Motor neuron (in vitro differentiated cells): ENCODE data around the gene KRTAP4-5. TPM values are rescaled to one million over a fixed set of nuclear protein-coding genes. Genes with fewer than 3 reads are reported as not detected.
"Not testable (repeated sequence)": the region's sequence is repeated elsewhere in the genome, so short reads cannot be mapped to it uniquely, and the experiment has no call there.

ENCODE experiments used
- ATAC-seq, 8 experiments: fragments of 200-7000 bp; cut with Tn5 transposase; replicated peaks in 6 of 8; 2 replicates each; pipeline ENCODE4 v1.8.0; 2021; ENCODE audit warnings: mild to moderate bottlenecking in 8 of 8, moderate library complexity in 8 of 8
- H3K27ac ChIP-seq, 2 donors: fragments of 250-450 bp; sonication (Bioruptor Pico); 2 replicates each; pipeline ENCODE4 v1.9.0; 2021; ENCODE audit warnings: antibody characterized with exemption in 2 of 2, mild to moderate bottlenecking in 2 of 2, moderate library complexity in 1 of 2
- H3K4me1 ChIP-seq, 2 donors: fragments of 250-450 bp; sonication (Bioruptor Pico); replicated peaks in 1 of 2; 2 replicates each; pipeline ENCODE4 v1.6.1; 2021; ENCODE audit warnings: antibody characterized with exemption in 2 of 2, mild to moderate bottlenecking in 2 of 2, moderate library complexity in 1 of 2
- H3K4me3 ChIP-seq, 5 donors: fragments of 250-450 bp; sonication (Bioruptor Pico); 2 replicates each; pipeline ENCODE4 v1.9.0; 2021; ENCODE audit warnings: antibody characterized with exemption in 5 of 5, mild to moderate bottlenecking in 5 of 5, moderate library complexity in 4 of 5
- whole genome bisulfite sequencing, 10 experiments: fragments of 450-650 bp; shearing (Covaris generic); methylation state at CpG; one replicate each; pipeline ENCODE4 v1.0.0; 2022; 5-methylcytosine and 5-hydroxymethylcytosine counted together
- in situ Hi-C, 9 experiments: fragments of 400-800 bp; cut with MboI; loops; one replicate each; pipeline ENCODE4 v1.15.0; 2021; ENCODE audit warnings: low sequenced_read_pairs in 9 of 9, low pct_unique_long_range_greater_than_20kb in 2 of 9; ENCODE audit not compliant: unreplicated experiment in 9 of 9
- total RNA-seq, 8 experiments: library from RNA; unstranded; fragments of 300-600 nt; gene quantifications; 2 replicates each; pipeline versions ENCODE4 v1.2.3 to v1.2.4, GENCODE V29; 2022

The KRTAP4-5 gene
- total RNA-seq, 8 experiments from 2014 or later, result not detected

- ATAC-seq, result peak in 1 of 8 experiments; percentile 48
- no peak within 1 kb of the TSS for H3K4me3 ChIP-seq
- in situ Hi-C loops, result no loop called here
- no peaks in the 10 kb centered on the region for H3K4me1 ChIP-seq
- 0 to 100% (median 64%) methylated on average over 1 to 4 of the region's 6 CpGs; no CpG with 5 or more reads in 2 of the 10 experiments for WGBS, 10 experiments
- H3K27ac ChIP-seq, result no peak within 1 kb of the TSS
These were observed 9.1 kb downstream of the KRTAP4-5 start, which contains the start of gene KRTAP4-6 for GRCh38 chr17:41140360-41141131. Gene KRTAP4-6 (minus strand): TSS chr17:41140544. CDS start chr17:41140487, 57 bp downstream.

- in situ Hi-C loops, ATAC-seq, H3K4me3 ChIP-seq, H3K4me1 ChIP-seq, H3K27ac ChIP-seq: not testable (repeated sequence)
- 80 to 100% (median 88%) methylated on average over 1 to 5 of the region's 12 CpGs; no CpG with 5 or more reads in 4 of the 10 experiments for WGBS, 10 experiments
These were observed 9.8 kb downstream of the KRTAP4-5 start for GRCh38 chr17:41139865-41140264.

- no peak for ATAC-seq
These were observed 15.5 kb downstream of the KRTAP4-5 start for GRCh38 chr17:41133880-41134735.

GRCh38 chr17:41131979-41132378, 17.6 kb downstream of the KRTAP4-5 start:
- Histone ChIP-seq H3K4me3 (no peak overlapping the region), H3K4me1 (no peaks in the 10 kb centered on the region), H3K27ac (no peak overlapping the region)
- WGBS, 10 experiments, result 43 to 93% (median 80%) methylated on average over 2 to 3 of the region's 3 CpGs; no CpG with 5 or more reads in 3 of the 10 experiments
- ATAC-seq, result no peak
- in situ Hi-C loops, result no loop called here

More at GRCh38 chr17:41133880-41134735, 15.5 kb downstream of the KRTAP4-5 start:
- no peaks in the 10 kb centered on the region for H3K4me1 ChIP-seq
- H3K4me3 ChIP-seq, result no peak overlapping the region
- in situ Hi-C loops, result no loop called here
- no peak overlapping the region for H3K27ac ChIP-seq
- WGBS, 10 experiments, result 17 to 100% (median 81%) methylated on average over 1 to 2 of the region's 2 CpGs; no CpG with 5 or more reads in 1 of the 10 experiments

- WGBS, 10 experiments, result 77 to 100% (median 90%) methylated on average over 1 of the region's 1 CpG; no CpG with 5 or more reads in 2 of the 10 experiments
- no peak overlapping the region for H3K27ac ChIP-seq
- no peak overlapping the region for H3K4me3 ChIP-seq
- in situ Hi-C loops, result no loop called here
- no peaks in the 10 kb centered on the region for H3K4me1 ChIP-seq
- ATAC-seq, result no peak
These were observed 22.3 kb downstream of the KRTAP4-5 start for GRCh38 chr17:41127371-41127770.

GRCh38 chr17:41126412-41126811, 23.2 kb downstream of the KRTAP4-5 start:
- no peak overlapping the region for H3K27ac ChIP-seq
- in situ Hi-C loops, result no loop called here
- H3K4me1 ChIP-seq, result no peaks in the 10 kb centered on the region
- no peak overlapping the region for H3K4me3 ChIP-seq
- no peak for ATAC-seq
- WGBS, 10 experiments, result 55 to 92% (median 78%) methylated on average over 1 to 3 of the region's 3 CpGs

- ATAC-seq, result no peak
- in situ Hi-C loops, result no loop called here
- Histone ChIP-seq H3K4me3 (no peak overlapping the region), H3K4me1 (no peaks in the 10 kb centered on the region), H3K27ac (no peak overlapping the region)
- 70 to 100% (median 83%) methylated on average over 2 of the region's 2 CpGs; no CpG with 5 or more reads in 3 of the 10 experiments for WGBS, 10 experiments
These were observed 24.6 kb downstream of the KRTAP4-5 start for GRCh38 chr17:41125064-41125463.

- H3K27ac ChIP-seq, H3K4me3 ChIP-seq, ATAC-seq, H3K4me1 ChIP-seq, in situ Hi-C loops: not testable (repeated sequence)
- 65 to 100% (median 83%) methylated on average over 1 to 2 of the region's 3 CpGs; no CpG with 5 or more reads in 5 of the 10 experiments for WGBS, 10 experiments
These were observed 25.6 kb downstream of the KRTAP4-5 start, which contains the start of gene KRTAP4-12 for GRCh38 chr17:41123991-41124371. Gene KRTAP4-12 (minus strand): TSS chr17:41124182. CDS start chr17:41124122, 60 bp downstream.

- ATAC-seq, H3K27ac ChIP-seq, in situ Hi-C loops, H3K4me1 ChIP-seq, H3K4me3 ChIP-seq: not testable (repeated sequence)
- 20 to 100% (median 83%) methylated on average over 1 to 3 of the region's 12 CpGs; no CpG with 5 or more reads in 1 of the 10 experiments for WGBS, 10 experiments
These were observed 26.2 kb downstream of the KRTAP4-5 start for GRCh38 chr17:41123292-41123990.

GRCh38 chr17:41121742-41122141, 27.9 kb downstream of the KRTAP4-5 start:
- 60 to 100% (median 100%) methylated on average over 1 to 2 of the region's 2 CpGs; no CpG with 5 or more reads in 2 of the 10 experiments for WGBS, 10 experiments
- no peaks in the 10 kb centered on the region for H3K4me1 ChIP-seq
- no peak for ATAC-seq
- no peak overlapping the region for H3K4me3 ChIP-seq
- no peak overlapping the region for H3K27ac ChIP-seq
- in situ Hi-C loops, result no loop called here

GRCh38 chr17:41119696-41120690, 29.6 kb downstream of the KRTAP4-5 start:
- H3K27ac ChIP-seq, H3K4me3 ChIP-seq, in situ Hi-C loops, H3K4me1 ChIP-seq, ATAC-seq: not testable (repeated sequence)
- WGBS, 10 experiments, result 44 to 84% (median 75%) methylated on average over 4 to 10 of the region's 11 CpGs

GRCh38 chr17:41118721-41119120, 30.9 kb downstream of the KRTAP4-5 start:
- 62 to 100% (median 84%) methylated on average over 1 to 4 of the region's 4 CpGs; no CpG with 5 or more reads in 2 of the 10 experiments for WGBS, 10 experiments
- no peak overlapping the region for H3K4me3 ChIP-seq
- ATAC-seq, result no peak
- H3K27ac ChIP-seq, result no peak overlapping the region
- in situ Hi-C loops, result no loop called here
- H3K4me1 ChIP-seq, result no peaks in the 10 kb centered on the region
